NCI-H146 (cell line): ENCODE results near the gene SRGAP2C.
"Not testable (repeated sequence)": the region's sequence is repeated elsewhere in the genome, so short reads cannot be mapped to it uniquely, and the experiment has no call there.

Experiments
- DNase-seq: peaks from one replicate; lab custom pipeline; 2025; lab: John Stamatoyannopoulos, UW

The SRGAP2C gene

DNA sequence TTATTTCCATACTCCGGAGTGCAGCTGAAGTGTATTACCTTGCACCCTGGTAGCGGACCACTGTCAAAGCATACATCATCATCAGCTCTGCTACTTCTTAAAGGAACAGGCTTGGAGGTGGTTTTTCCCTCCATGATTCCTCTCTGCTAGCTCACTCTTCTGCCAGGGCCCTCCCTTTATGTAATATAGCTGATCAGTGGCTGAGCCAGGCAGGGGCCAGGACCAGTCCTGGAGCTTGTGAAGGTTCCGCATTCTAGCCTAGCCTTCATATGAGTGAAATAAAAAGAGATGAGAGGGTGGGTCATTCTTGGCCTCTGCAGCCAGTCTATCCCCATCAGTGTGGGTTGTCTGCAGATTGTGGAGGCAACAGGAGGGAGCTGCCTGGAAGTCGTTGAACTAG is 200.0 kb downstream of the SRGAP2C start:
- not testable (repeated sequence) for DNase-seq

DNA sequence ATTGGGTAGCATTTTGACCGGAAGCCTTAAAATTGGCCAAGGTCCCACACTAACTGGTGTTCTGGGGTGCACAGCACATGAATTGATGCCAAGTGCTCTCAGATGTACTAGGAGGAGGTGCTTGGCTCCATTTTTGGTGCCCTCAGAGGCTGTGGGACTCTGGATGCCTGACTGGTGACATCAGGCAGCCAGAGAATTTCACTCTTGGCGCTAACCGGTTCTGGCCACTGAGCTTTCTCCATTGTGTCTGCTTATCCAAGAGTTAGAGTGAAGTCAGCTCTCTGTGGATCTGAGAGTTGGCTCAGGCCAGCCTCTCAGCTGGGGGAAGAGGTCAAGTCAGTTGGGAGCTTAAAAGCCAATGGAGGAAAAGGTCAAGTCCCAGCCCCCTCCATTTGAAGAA is 200.4 kb downstream of the SRGAP2C start:
- not testable (repeated sequence) for DNase-seq

- DNase-seq: not testable (repeated sequence)
Measured at GRCh38 chr1:121385563-121386288, 201.0 kb downstream of the SRGAP2C start.

DNA sequence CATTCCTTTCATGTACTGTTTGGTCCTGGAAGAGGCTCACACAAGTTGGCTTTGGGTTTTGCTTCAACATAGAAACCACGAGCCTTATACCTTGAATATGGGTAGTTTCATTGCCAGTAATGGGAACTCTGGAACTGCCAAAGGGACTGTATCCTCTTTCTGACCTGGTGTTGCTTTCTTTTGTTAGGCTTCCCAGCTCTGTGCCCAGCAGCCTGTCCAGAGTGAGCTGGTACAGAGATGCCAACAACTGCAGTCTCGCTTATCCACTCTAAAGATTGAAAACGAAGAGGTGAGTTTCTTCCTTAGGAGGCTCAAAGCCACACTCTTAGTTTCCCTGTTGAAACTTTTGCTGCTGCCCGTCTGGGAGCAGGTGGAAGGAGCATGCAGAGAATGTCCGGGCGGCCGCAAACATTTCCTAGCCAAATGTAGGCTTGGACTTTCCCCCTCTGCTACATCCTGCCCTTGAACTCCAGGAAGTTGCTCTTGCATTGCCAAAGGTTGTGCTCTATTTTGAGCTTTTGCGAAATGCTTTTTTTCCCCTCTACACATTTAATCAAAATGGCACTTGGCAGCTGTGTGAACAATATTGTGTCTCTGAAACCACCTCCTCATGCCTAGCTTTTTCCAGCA is 201.7 kb downstream of the SRGAP2C start:
- DNase-seq: not testable (repeated sequence)

DNA sequence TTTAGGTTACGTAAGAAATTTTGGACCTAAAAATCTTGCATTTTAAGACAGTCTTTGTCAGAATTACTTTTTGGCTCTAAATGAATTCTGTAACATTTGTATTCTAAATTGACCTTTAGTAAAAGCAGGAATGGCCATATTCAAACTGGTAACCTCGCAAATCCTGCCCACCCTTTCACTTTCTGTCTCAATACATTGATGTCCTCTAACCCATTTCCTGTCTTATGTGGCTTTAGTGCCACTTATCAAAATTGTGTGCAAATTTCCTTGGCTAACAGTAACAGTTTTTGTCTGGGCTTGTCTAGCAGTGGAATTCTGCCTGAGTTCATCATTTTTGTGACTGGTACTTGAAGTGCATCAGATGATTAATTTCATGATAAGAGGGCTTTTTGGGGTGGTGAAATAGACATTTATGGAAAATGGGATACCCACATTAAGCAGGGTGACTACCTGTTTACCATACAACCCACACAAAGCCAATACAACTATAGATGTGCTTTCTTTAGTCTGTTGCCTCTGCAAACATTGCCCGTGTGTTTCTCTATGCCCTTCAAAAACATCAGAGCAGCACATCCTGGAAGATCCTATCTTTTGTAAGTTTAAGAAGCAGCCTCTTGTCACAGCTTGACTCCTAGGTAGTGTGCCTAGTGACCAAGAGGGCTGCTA is 205.3 kb downstream of the SRGAP2C start:
- DNase-seq: not testable (repeated sequence)

GRCh38 chr1:121392130-121392529 is 207.4 kb downstream of the SRGAP2C start:
- DNase-seq: not testable (repeated sequence)

DNA sequence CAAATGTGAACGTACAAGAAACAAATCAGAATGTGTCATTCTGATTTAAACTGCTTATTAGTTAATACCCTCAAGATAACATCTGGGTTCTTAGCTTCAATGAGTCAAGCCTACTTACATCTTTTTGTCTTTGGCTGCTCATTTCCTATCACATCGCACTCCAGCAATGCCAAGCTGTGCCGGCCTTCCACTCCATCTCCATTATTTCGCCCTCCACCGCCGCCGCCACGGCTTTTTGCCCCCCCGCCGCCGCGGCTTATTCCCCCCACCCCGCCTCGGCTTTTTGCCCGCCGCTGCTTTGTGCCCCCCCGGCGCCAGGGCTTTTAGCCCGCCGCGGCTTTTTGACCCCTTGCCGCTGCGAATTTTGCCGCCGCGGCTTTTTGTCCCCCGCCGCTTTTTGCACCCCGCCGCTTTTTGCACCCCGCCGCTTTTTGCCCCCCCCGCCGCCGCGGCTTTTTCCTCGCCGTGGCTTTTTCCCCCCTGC is 211.0 kb downstream of the SRGAP2C start:
- DNase-seq: not testable (repeated sequence)

DNA sequence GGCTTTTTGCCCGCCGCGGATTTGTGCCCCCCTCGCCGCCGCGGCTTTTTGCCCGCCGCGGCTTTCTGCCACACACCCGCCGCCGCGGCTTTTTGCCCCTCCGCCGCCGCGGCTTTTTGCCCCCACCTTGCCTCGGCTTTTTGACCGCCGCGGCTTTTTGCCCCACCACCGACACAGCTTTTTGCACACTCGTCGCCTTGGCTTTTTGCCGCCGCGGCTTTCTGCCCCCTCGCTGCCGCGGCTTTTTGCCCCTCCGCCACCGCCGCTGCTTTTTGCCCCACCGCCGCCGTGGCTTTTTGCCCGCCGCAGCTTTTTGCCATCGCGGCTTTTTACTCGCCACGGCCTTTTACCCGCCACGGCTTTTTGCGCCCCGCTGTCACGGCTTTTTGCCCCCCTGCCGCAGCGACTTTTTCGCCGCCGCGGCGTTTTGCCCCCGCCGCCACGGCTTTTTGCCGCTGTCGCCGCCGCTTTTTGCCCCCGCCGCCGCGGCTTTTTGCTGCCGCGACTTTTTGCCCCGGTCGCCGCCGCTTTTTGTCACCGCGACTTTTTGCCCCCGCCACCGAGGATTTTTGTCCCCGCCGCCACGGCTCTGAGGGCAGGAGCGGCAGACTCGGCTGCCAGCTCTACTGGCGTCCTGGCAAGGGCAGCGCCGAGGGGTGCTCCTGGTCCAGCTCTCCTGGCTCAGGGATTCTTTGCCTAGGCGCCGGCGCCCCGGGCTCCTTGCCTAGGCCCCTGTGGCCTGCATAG is 211.7 kb downstream of the SRGAP2C start:
- peak; percentile 14 for DNase-seq

- DNase-seq: not testable (repeated sequence)
Measured at GRCh38 chr1:121397101-121397500, 212.3 kb downstream of the SRGAP2C start.

DNA sequence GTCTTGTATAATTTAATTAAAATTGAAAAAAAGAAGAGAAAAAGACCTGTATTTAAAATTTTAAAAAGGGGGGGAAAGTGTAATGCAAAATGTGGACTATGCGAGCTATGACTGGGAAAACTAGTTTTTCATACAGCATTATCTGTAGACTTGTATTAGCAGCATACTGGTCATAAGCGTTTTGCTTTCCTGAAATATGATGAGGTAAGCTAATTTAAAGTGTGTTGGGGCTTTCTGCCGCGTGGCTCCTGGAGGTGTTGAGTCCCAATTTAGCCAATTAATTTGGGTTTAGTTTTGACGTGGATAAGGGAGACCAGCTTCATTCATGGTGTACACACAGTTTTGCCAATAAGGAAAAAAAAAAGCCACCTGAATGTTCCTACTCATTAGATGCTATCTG is 214.4 kb downstream of the SRGAP2C start:
- DNase-seq: not testable (repeated sequence)

DNA sequence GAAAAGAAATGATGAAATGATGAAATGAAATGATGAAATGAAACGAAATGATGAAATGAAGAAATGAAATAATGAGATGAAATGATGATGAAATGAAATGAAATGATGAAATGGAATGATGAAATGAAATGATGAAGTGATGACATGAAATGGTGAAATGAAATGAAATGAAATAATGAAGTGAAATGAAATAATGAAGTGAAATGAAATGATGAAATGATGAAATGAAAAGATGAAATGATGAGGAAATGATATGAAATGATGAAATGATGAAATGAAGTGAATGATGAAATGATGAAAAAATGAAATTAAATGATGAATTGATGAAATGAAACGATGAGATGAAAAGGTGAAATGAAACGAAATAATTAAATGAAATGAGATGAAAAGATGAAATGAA is 215.3 kb downstream of the SRGAP2C start:
- not testable (repeated sequence) for DNase-seq

GRCh38 chr1:121400541-121401310 is 216.0 kb downstream of the SRGAP2C start:
- DNase-seq: not testable (repeated sequence)

- DNase-seq: not testable (repeated sequence)
Measured at GRCh38 chr1:121401375-121401955, 216.7 kb downstream of the SRGAP2C start.

DNA sequence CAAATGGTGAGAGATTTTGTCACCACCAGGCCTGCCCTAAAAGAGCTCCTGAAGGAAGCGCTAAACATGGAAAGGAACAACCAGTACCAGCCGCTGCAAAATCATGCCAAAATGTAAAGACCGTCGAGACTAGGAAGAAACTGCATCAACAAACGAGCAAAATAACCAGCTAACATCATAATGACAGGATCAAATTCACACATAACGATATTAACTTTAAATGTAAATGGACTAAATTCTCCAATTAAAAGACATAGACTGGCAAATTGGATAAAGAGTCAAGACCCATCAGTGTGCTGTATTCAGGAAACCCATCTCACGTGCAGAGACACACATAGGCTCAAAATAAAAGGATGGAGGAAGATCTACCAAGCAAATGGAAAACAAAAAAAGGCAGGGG is 218.5 kb downstream of the SRGAP2C start:
- not testable (repeated sequence) for DNase-seq

DNA sequence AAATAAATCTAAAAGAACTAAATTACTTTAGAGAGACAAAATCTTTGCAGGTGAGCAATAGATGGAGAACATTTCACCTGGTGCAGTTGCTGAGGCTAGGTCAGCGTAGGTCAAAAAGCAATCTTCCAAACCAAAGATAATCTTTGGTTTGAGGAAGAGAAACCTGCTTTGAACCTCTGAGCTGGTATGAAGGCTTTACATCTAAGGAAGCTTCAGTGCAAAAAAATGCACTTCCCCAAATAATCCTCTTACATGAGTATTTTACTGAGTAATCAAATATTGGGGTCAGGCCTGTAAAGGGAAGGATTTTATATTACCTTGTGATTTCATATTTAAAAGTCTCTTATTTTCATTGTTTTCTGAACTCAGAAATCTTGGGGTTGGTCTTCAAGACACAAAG is 223.6 kb downstream of the SRGAP2C start:
- no peak for DNase-seq

- DNase-seq: no peak
Measured at GRCh38 chr1:121413821-121414220, 229.0 kb downstream of the SRGAP2C start.

- no peak for DNase-seq
Measured at GRCh38 chr1:121414905-121415304, 230.1 kb downstream of the SRGAP2C start.

DNA sequence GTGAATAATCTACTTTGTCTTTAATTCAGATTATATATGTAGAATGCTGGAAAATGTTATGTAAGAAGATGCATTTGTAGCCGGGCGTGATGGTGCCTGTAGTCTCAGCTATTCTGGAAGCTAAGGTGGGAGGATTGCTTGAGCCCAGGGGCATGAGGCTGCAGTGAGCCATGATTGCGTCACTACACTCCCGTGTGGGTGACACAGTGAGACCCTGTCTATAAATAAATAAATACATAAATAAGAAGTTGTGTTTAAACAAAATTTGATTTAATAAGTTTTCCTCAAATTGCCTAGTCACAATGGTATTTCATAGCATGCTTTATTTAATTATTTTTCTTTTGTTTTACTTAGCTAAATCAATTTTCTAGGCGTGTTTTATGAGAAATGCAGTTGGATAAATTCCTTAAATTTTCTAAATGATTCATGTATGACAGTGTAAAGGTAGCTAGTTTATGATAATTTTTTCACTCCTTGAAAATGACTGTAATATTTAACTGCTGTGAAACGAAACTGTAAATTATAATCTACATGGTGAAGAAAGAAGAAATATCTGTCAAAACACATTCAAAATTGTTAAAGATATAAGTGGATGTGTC is 232.6 kb downstream of the SRGAP2C start:
- no peak for DNase-seq

GRCh38 chr1:121418369-121419049 is 233.7 kb downstream of the SRGAP2C start:
- no peak for DNase-seq

- DNase-seq: not testable (repeated sequence)
Measured at GRCh38 chr1:121419050-121419615, 234.4 kb downstream of the SRGAP2C start.
